SK-N-SH treated with all-trans-retinoic acid at 6 μM for 48 hours (cell line): ENCODE data around the gene CLEC3A.

Experiments used
- RARB ChIP-seq: fragments of 250-450 bp; sonication (Bioruptor Pico); IDR thresholded peaks from 2 replicates; pipeline ENCODE4 v1.8.0; 2021; ENCODE audit warnings: mild to moderate bottlenecking, moderate library complexity
- ZFP3 ChIP-seq: fragments of 250-450 bp; sonication (Bioruptor Pico); IDR thresholded peaks from 2 replicates; pipeline ENCODE4 v1.5.0; 2020; ENCODE audit warnings: mild to moderate bottlenecking, moderate library complexity

DNA sequence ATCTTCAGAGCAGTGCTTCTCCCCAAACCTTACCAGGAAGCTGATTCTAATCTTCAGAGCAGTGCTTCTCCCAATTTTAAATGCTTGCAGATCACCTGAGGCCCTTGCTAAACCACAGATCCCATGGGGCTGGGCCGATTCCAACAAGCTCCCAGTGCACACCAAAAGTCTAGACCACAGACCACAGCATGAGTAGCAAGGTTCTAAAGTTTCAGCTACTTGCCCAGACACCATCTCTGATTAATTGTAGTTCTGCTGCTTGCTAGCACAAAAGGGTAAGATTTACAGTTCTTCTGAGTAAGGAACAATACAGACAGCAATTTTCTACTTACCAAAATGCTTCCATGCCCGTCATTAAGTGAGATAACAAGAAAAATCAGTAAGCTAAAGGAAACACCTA lies 12.2 kb downstream of the CLEC3A start:
- TF ChIP-seq ZFP3 (no peak), RARB (CRISPR knock-in tag) (no peak)
